A549 (cell line): ENCODE measurements around the gene PCCB.

ENCODE experiments used
- EHMT2 ChIP-seq: fragments of 200-600 bp; sonication (generic); IDR thresholded peaks from 2 replicates; pipeline ENCODE4 v1.6.1; 2016; ENCODE audit warnings: antibody characterized with exemption, low read depth, mild to moderate bottlenecking, moderate library complexity
- EP300 ChIP-seq, 2 experiments: fragments of >200 bp; sonication (Bioruptor Twin); formaldehyde crosslinking; IDR thresholded peaks; 2 replicates in 1 of 2; 3 replicates in 1 of 2; pipeline ENCODE4 v1.6.1; 2016 to 2017
- HDAC2 ChIP-seq: fragments of 200-600 bp; sonication (generic); IDR thresholded peaks from 2 replicates; pipeline ENCODE4 v1.6.1; 2016
- JUNB ChIP-seq: fragments of >200 bp; sonication (Bioruptor Twin); formaldehyde crosslinking; IDR thresholded peaks from 2 replicates; pipeline ENCODE4 v1.6.1; 2016
- MAX ChIP-seq: IDR thresholded peaks from 2 replicates; pipeline ENCODE4 v1.6.1; 2012
- NR3C1 ChIP-seq: fragments of >200 bp; sonication (Bioruptor Twin); formaldehyde crosslinking; IDR thresholded peaks from 3 replicates; pipeline ENCODE4 v1.6.1; 2017
- POLR2A ChIP-seq: IDR thresholded peaks from 2 replicates; pipeline ENCODE4 v1.6.1; 2012; ENCODE audit warnings: mild to moderate bottlenecking, low read length
- RAD21 ChIP-seq, 2 experiments: fragments of >200 bp in 1 of 2; sonication (Bioruptor Twin) in 1 of 2; formaldehyde crosslinking in 1 of 2; IDR thresholded peaks in 1 of 2; conservative IDR thresholded peaks in 1 of 2; 2 replicates in 1 of 2; 3 replicates in 1 of 2; pipeline ENCODE4 v1.6.1; 2012 to 2018; ENCODE audit warnings: inconsistent platforms in 1 of 2
- TP53 ChIP-seq: fragments of 250-450 bp; sonication (Bioruptor Pico); IDR thresholded peaks from 2 replicates; pipeline ENCODE4 v1.5.0; 2021; ENCODE audit warnings: mild to moderate bottlenecking, moderate library complexity
- TF ChIP-seq, protein P1 (sequence below): fragments of >200 bp; sonication (Bioruptor Twin); formaldehyde crosslinking; IDR thresholded peaks from 3 replicates; pipeline ENCODE4 v1.5.1; 2016
- TF ChIP-seq, protein P2 (sequence below): fragments of 250-450 bp; sonication (Bioruptor Pico); IDR thresholded peaks from 2 replicates; pipeline ENCODE4 v1.5.0; 2021; ENCODE audit warnings: mild to moderate bottlenecking, moderate library complexity, borderline replicate concordance
- TF ChIP-seq, protein P3 (sequence below): IDR thresholded peaks from 2 replicates; pipeline ENCODE4 v1.6.1; 2012; ENCODE audit warnings: low read depth, borderline replicate concordance
- TF ChIP-seq, protein P4 (sequence below): fragments of 450-650 bp; IDR thresholded peaks from 2 replicates; pipeline ENCODE4 v1.6.1; 2014; ENCODE audit warnings: antibody characterized with exemption

- no peak for TF ChIP-seq EHMT2
- TF ChIP-seq, protein P1, sequence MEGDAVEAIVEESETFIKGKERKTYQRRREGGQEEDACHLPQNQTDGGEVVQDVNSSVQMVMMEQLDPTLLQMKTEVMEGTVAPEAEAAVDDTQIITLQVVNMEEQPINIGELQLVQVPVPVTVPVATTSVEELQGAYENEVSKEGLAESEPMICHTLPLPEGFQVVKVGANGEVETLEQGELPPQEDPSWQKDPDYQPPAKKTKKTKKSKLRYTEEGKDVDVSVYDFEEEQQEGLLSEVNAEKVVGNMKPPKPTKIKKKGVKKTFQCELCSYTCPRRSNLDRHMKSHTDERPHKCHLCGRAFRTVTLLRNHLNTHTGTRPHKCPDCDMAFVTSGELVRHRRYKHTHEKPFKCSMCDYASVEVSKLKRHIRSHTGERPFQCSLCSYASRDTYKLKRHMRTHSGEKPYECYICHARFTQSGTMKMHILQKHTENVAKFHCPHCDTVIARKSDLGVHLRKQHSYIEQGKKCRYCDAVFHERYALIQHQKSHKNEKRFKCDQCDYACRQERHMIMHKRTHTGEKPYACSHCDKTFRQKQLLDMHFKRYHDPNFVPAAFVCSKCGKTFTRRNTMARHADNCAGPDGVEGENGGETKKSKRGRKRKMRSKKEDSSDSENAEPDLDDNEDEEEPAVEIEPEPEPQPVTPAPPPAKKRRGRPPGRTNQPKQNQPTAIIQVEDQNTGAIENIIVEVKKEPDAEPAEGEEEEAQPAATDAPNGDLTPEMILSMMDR: no peak
- no peak for TF ChIP-seq RAD21 (conservative IDR thresholded peaks at IDR 0.05 in 1 of 2, IDR thresholded peaks at IDR 0.05 in 1 of 2)
- no peak for TF ChIP-seq JUNB
- TF ChIP-seq MAX: no peak
- TF ChIP-seq TP53: no peak
- TF ChIP-seq POLR2A: no peak
- TF ChIP-seq, protein P2, sequence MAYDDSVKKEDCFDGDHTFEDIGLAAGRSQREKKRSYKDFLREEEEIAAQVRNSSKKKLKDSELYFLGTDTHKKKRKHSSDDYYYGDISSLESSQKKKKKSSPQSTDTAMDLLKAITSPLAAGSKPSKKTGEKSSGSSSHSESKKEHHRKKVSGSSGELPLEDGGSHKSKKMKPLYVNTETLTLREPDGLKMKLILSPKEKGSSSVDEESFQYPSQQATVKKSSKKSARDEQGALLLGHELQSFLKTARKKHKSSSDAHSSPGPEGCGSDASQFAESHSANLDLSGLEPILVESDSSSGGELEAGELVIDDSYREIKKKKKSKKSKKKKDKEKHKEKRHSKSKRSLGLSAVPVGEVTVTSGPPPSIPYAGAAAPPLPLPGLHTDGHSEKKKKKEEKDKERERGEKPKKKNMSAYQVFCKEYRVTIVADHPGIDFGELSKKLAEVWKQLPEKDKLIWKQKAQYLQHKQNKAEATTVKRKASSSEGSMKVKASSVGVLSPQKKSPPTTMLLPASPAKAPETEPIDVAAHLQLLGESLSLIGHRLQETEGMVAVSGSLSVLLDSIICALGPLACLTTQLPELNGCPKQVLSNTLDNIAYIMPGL: no peak
- no peak for TF ChIP-seq NR3C1
- no peak for TF ChIP-seq EP300 (IDR thresholded peaks at IDR 0.05)
- TF ChIP-seq HDAC2: no peak
- TF ChIP-seq, protein P3, sequence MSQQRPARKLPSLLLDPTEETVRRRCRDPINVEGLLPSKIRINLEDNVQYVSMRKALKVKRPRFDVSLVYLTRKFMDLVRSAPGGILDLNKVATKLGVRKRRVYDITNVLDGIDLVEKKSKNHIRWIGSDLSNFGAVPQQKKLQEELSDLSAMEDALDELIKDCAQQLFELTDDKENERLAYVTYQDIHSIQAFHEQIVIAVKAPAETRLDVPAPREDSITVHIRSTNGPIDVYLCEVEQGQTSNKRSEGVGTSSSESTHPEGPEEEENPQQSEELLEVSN: no peak
- TF ChIP-seq, protein P4, sequence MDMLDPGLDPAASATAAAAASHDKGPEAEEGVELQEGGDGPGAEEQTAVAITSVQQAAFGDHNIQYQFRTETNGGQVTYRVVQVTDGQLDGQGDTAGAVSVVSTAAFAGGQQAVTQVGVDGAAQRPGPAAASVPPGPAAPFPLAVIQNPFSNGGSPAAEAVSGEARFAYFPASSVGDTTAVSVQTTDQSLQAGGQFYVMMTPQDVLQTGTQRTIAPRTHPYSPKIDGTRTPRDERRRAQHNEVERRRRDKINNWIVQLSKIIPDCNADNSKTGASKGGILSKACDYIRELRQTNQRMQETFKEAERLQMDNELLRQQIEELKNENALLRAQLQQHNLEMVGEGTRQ: no peak
Observed at GRCh38 chr3:136378011-136378410, 127.9 kb downstream of the PCCB start.
